ENCODE data around the gene JADE3.

Gene JADE3

GRCh38 chrX:47068214-47068613 lies 156.0 kb downstream of the JADE3 start:
- Histone ChIP-seq H3K36me3 (ENCODE audit: insufficient read depth, low read length) (no peaks in the 10 kb centered on the region), H3K27me3 (ENCODE audit: insufficient read depth, low read length) (peaks cover 4% of the 10 kb centered on the region), H3K4me3 (ENCODE audit: low read length) (no peak overlapping the region), H3K9me3 (ENCODE audit: low read length) (no peaks in the 10 kb centered on the region), H2AFZ (ENCODE audit: low read depth, low read length) (no peak overlapping the region), H3K4me1 (ENCODE audit: insufficient read depth, low read length) (no peaks in the 10 kb centered on the region)

GRCh38 chrX:47068720-47069119 lies 156.5 kb downstream of the JADE3 start:
- Histone ChIP-seq H3K4me3 (ENCODE audit: low read length) (no peak overlapping the region), H2AFZ (ENCODE audit: low read depth, low read length) (no peak overlapping the region), H3K4me1 (ENCODE audit: insufficient read depth, low read length) (no peaks in the 10 kb centered on the region), H3K36me3 (ENCODE audit: insufficient read depth, low read length) (no peaks in the 10 kb centered on the region), H3K9me3 (ENCODE audit: low read length) (no peaks in the 10 kb centered on the region), H3K27me3 (ENCODE audit: insufficient read depth, low read length) (peaks cover 4% of the 10 kb centered on the region)

- Histone ChIP-seq H3K4me1 (ENCODE audit: insufficient read depth, low read length) (peaks cover 2% of the 10 kb centered on the region), H3K36me3 (ENCODE audit: insufficient read depth, low read length) (no peaks in the 10 kb centered on the region), H2AFZ (ENCODE audit: low read depth, low read length) (no peak within 1 kb of the TSS), H3K9me3 (ENCODE audit: low read length) (no peaks in the 10 kb centered on the region), H3K27me3 (ENCODE audit: insufficient read depth, low read length) (no peaks in the 10 kb centered on the region), H3K4me3 (ENCODE audit: low read length) (no peak within 1 kb of the TSS)
These were observed 166.2 kb downstream of the JADE3 start, which contains the start of gene RGN for GRCh38 chrX:47078129-47079043. RGN (plus strand) TSS chrX:47078443; CDS start chrX:47081145, 2,702 bp downstream.

- H3K4me3 ChIP-seq (ENCODE audit: low read length) = no peak overlapping the region
- H3K9me3 ChIP-seq (ENCODE audit: low read length) = no peaks in the 10 kb centered on the region
- peaks cover 2% of the 10 kb centered on the region for H3K4me1 ChIP-seq (ENCODE audit: insufficient read depth, low read length)
- H2AFZ ChIP-seq (ENCODE audit: low read depth, low read length) = no peak overlapping the region
- peaks cover 2% of the 10 kb centered on the region for H3K27me3 ChIP-seq (ENCODE audit: insufficient read depth, low read length)
- no peaks in the 10 kb centered on the region for H3K36me3 ChIP-seq (ENCODE audit: insufficient read depth, low read length)
These were observed 168.1 kb downstream of the JADE3 start for GRCh38 chrX:47080215-47080914.

- Histone ChIP-seq H3K9me3 (ENCODE audit: low read length) (no peaks in the 10 kb centered on the region), H3K36me3 (ENCODE audit: insufficient read depth, low read length) (no peaks in the 10 kb centered on the region)
These were observed 168.7 kb downstream of the JADE3 start for GRCh38 chrX:47080915-47081236.

GRCh38 chrX:47091149-47091775 lies 179.0 kb downstream of the JADE3 start:
- Histone ChIP-seq H2AFZ (ENCODE audit: low read depth, low read length) (peak overlapping the region; percentile 37), H3K9me3 (ENCODE audit: low read length) (no peaks in the 10 kb centered on the region), H3K36me3 (ENCODE audit: insufficient read depth, low read length) (no peaks in the 10 kb centered on the region), H3K4me3 (ENCODE audit: low read length) (no peak overlapping the region), H3K27me3 (ENCODE audit: insufficient read depth, low read length) (peaks cover 4% of the 10 kb centered on the region), H3K4me1 (ENCODE audit: insufficient read depth, low read length) (peaks cover 12% of the 10 kb centered on the region)

More at GRCh38 chrX:47080915-47081236, 168.7 kb downstream of the JADE3 start:
- Histone ChIP-seq H3K27me3 (ENCODE audit: insufficient read depth, low read length) (peaks cover 2% of the 10 kb centered on the region), H2AFZ (ENCODE audit: low read depth, low read length) (no peak overlapping the region), H3K4me1 (ENCODE audit: insufficient read depth, low read length) (peaks cover 2% of the 10 kb centered on the region), H3K4me3 (ENCODE audit: low read length) (no peak overlapping the region)

- peaks cover 12% of the 10 kb centered on the region for H3K4me1 ChIP-seq (ENCODE audit: insufficient read depth, low read length)
- H3K4me3 ChIP-seq (ENCODE audit: low read length) = no peak overlapping the region
- H3K27me3 ChIP-seq (ENCODE audit: insufficient read depth, low read length) = peaks cover 11% of the 10 kb centered on the region
- H3K36me3 ChIP-seq (ENCODE audit: insufficient read depth, low read length) = no peaks in the 10 kb centered on the region
- H2AFZ ChIP-seq (ENCODE audit: low read depth, low read length) = no peak overlapping the region
- H3K9me3 ChIP-seq (ENCODE audit: low read length) = no peaks in the 10 kb centered on the region
These were observed 181.0 kb downstream of the JADE3 start for GRCh38 chrX:47093248-47093647.

GRCh38 chrX:47093860-47094259 lies 181.6 kb downstream of the JADE3 start:
- Histone ChIP-seq H3K4me3 (ENCODE audit: low read length) (no peak overlapping the region), H3K36me3 (ENCODE audit: insufficient read depth, low read length) (no peaks in the 10 kb centered on the region), H3K4me1 (ENCODE audit: insufficient read depth, low read length) (peaks cover 12% of the 10 kb centered on the region), H3K9me3 (ENCODE audit: low read length) (peaks cover 2% of the 10 kb centered on the region), H3K27me3 (ENCODE audit: insufficient read depth, low read length) (peaks cover 11% of the 10 kb centered on the region), H2AFZ (ENCODE audit: low read depth, low read length) (no peak overlapping the region)

GRCh38 chrX:47097018-47097417 lies 184.8 kb downstream of the JADE3 start:
- Histone ChIP-seq H3K36me3 (ENCODE audit: insufficient read depth, low read length) (no peaks in the 10 kb centered on the region), H3K4me3 (ENCODE audit: low read length) (no peak overlapping the region), H3K27me3 (ENCODE audit: insufficient read depth, low read length) (peaks cover 8% of the 10 kb centered on the region), H3K4me1 (ENCODE audit: insufficient read depth, low read length) (no peaks in the 10 kb centered on the region), H2AFZ (ENCODE audit: low read depth, low read length) (no peak overlapping the region), H3K9me3 (ENCODE audit: low read length) (peaks cover 2% of the 10 kb centered on the region)

- no peak overlapping the region for H3K4me3 ChIP-seq (ENCODE audit: low read length)
These were observed 186.3 kb downstream of the JADE3 start for GRCh38 chrX:47098338-47099094.

GRCh38 chrX:47101206-47101605 lies 189.0 kb downstream of the JADE3 start:
- H3K36me3 ChIP-seq (ENCODE audit: insufficient read depth, low read length) = no peaks in the 10 kb centered on the region
- peaks cover 8% of the 10 kb centered on the region for H3K27me3 ChIP-seq (ENCODE audit: insufficient read depth, low read length)
- peaks cover 2% of the 10 kb centered on the region for H3K9me3 ChIP-seq (ENCODE audit: low read length)
- no peaks in the 10 kb centered on the region for H3K4me1 ChIP-seq (ENCODE audit: insufficient read depth, low read length)
- no peak overlapping the region for H2AFZ ChIP-seq (ENCODE audit: low read depth, low read length)
- no peak overlapping the region for H3K4me3 ChIP-seq (ENCODE audit: low read length)

More at GRCh38 chrX:47098338-47099094, 186.3 kb downstream of the JADE3 start:
- no peaks in the 10 kb centered on the region for H3K4me1 ChIP-seq (ENCODE audit: insufficient read depth, low read length)
- H3K9me3 ChIP-seq (ENCODE audit: low read length) = peaks cover 2% of the 10 kb centered on the region
- no peaks in the 10 kb centered on the region for H3K36me3 ChIP-seq (ENCODE audit: insufficient read depth, low read length)
- H3K27me3 ChIP-seq (ENCODE audit: insufficient read depth, low read length) = peaks cover 8% of the 10 kb centered on the region
- no peak overlapping the region for H2AFZ ChIP-seq (ENCODE audit: low read depth, low read length)

Data from neuron (in vitro differentiated cells).